HG03280 (cell line): Measurements from ENCODE around the gene BMP5.
"Not testable (repeated sequence)": the region's sequence is repeated elsewhere in the genome, so short reads cannot be mapped to it uniquely, and the experiment has no call there.

ENCODE experiments used
- ATAC-seq: cut with Tn5 transposase; IDR thresholded peaks from one replicate; pipeline ENCODE4 v1.9.1; 2021; ENCODE audit warnings: mild to moderate bottlenecking, moderate library complexity; ENCODE audit not compliant: unreplicated experiment

The BMP5 gene

GRCh38 chr6:55875400-55875799 is at the start of gene BMP5:
TSS of gene BMP5 (minus strand) at chr6:55875590. CDS start at chr6:55874865, 725 bp downstream.
- ATAC-seq = no peak

GRCh38 chr6:55922406-55922805 is 47.0 kb upstream of the BMP5 start:
- ATAC-seq = no peak

GRCh38 chr6:55919716-55920308 is 44.4 kb upstream of the BMP5 start:
- no peak for ATAC-seq

- no peak for ATAC-seq
Measured at GRCh38 chr6:55918639-55919038, 43.2 kb upstream of the BMP5 start.

- ATAC-seq = no peak
Measured at GRCh38 chr6:55917751-55918415, 42.5 kb upstream of the BMP5 start.

GRCh38 chr6:55916188-55916587 is 40.8 kb upstream of the BMP5 start:
- no peak for ATAC-seq

GRCh38 chr6:55913228-55914195 is 38.1 kb upstream of the BMP5 start:
- ATAC-seq = no peak

- not testable (repeated sequence) for ATAC-seq
Measured at GRCh38 chr6:55910466-55910865, 35.1 kb upstream of the BMP5 start.

GRCh38 chr6:55909911-55910310 is 34.5 kb upstream of the BMP5 start:
- ATAC-seq = not testable (repeated sequence)

- no peak for ATAC-seq
Measured at GRCh38 chr6:55902796-55903195, 27.4 kb upstream of the BMP5 start.

- no peak for ATAC-seq
Measured at GRCh38 chr6:55901765-55902270, 26.4 kb upstream of the BMP5 start.

- ATAC-seq = no peak
Measured at GRCh38 chr6:55898342-55898741, 23.0 kb upstream of the BMP5 start.

- no peak for ATAC-seq
Measured at GRCh38 chr6:55897346-55897745, 22.0 kb upstream of the BMP5 start.

GRCh38 chr6:55895972-55896730 is 20.8 kb upstream of the BMP5 start:
- no peak for ATAC-seq

- no peak for ATAC-seq
Measured at GRCh38 chr6:55892749-55893357, 17.5 kb upstream of the BMP5 start.

GRCh38 chr6:55888917-55889316 is 13.5 kb upstream of the BMP5 start:
- no peak for ATAC-seq

- ATAC-seq = no peak
Measured at GRCh38 chr6:55886185-55886836, 10.9 kb upstream of the BMP5 start.

- ATAC-seq = no peak
Measured at GRCh38 chr6:55882718-55883569, 7.6 kb upstream of the BMP5 start.

- no peak for ATAC-seq
Measured at GRCh38 chr6:55877283-55877682, 1.9 kb upstream of the BMP5 start.
